ENCODE measurements around the gene SRMS.
"Not testable (repeated sequence)": the region's sequence is repeated elsewhere in the genome, so short reads cannot be mapped to it uniquely, and the experiment has no call there.

Gene SRMS

GRCh38 chr20:63578224-63579016 is 30.9 kb upstream of the SRMS start:
- DNase-seq = no peak

DNA sequence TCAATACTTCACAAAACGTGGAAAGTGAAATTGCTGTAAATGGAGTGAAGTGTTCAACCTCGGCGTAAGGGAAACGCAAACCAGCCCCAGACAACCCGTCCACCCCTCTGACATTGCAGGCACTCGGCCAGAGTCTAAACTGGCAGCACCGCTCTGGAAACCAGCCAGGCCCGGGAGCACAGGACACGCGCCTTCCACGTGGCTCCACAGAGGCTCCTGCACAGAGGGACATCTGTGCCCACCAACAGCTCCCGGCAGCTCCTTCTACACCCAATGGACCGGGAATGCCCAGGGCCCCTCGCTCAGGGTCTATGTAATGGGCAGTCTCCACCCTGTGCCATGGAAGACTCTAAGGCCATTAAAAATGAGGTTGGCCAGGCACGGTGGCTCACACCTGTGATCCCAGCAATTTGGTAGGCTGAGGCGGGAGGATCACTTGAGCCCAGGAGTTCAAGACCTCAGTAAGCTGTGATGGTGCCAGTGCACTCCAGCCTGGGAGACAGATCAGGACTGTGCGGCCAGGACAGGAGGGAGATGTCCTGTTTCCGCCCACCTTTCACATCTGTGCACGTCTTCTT is 29.9 kb upstream of the SRMS start:
- no peak for DNase-seq

DNA sequence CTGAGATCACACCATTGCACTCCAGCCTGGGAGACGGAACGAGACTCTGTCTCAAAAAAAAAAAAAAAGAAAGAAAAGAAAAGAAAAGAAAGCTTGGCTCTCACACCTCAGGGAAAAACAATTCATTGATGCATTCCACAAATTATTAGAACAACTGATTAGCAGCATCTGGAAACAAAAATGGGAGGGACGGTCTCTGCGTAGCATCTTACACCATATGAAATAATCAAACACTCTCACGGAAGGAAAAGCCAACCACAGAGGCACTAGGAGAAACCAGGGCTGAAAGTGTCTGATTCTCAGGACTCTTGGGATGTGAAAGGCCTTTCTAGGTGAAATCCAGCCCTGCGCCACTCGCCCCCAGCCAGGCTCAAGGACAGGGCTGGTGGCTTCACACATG is 28.8 kb upstream of the SRMS start:
- no peak for DNase-seq

DNA sequence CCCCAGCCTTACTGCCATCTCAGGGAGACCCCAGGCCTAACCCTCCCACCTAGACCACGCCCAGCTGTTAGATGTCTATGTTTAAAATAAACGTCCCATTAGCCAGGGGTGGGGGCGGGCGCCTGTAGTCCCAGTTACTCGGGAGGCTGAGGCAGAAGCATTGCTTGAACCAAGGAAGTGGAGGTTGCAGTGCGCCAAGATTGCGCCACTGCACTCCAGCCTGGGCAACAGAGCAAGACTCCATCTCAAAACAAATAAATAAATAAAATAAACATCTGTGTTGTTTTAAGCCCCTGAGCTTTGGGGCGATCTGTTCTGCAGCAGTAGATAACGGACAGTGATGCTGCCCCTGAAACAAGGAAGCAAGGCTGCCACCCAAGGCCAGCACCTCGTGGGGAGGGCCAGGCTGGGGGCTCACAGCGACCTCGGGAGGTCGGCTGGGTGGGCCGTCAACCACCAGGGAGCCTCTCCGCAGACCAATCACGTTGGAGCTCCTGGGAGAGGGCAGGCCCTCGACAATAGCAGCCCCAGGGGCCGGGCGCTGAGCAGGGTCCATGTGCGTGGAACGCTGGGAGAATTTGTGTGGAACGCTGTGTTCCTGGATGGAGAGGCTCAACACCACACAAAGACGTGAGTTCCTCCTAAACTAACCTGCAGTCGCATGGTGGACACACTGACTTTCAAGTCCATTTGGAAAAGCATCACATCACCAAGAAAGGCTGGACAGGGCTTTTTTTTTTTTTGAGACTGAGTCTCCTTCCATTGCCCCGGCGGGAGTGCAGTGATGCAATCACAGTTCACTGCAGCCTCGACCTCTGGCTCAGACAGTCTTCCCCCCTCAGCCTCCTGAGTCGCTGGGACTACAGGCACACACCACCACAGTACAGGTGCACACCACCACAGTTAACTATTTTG is 27.5 kb upstream of the SRMS start:
- DNase-seq = no peak

DNA sequence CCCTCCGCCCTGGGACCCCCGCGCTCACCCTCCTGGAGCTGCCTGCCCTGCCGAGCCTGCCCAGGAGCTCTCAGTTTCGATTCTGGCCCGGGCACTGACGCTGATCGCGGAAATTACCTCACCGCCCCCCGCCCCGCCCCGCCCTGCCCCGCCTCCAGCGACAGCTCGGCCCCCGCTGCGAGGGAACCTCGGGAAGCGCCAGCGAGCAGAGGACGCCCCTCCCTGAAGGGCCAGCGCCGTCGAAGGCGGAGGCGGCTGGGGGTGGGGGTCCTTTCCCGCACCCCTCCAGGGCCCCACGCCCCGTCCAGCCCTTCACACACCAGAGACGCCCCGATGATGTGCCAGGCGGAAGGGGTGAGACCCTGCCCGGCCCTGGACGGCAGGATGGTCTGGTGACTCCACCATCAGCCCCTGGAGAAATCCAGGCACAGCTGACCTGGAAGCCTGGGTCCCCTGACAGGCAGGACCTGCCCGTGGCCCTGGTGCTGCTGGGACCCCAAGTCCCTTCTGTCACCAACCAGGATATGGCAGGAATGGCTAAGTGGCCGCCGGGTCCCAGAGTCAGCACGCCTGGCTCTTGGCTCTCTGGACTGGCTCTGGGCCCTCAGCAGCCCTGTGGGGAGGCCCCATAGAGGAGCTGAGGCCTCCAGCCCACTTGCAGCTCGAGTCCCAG is 26.7 kb upstream of the SRMS start, which contains the start of gene HELZ2:
Gene HELZ2 (minus strand): TSS at position 84 of the 673 bp plus-strand sequence. CDS start 1,854 bp downstream, outside the sequence.
- no peak for DNase-seq

DNA sequence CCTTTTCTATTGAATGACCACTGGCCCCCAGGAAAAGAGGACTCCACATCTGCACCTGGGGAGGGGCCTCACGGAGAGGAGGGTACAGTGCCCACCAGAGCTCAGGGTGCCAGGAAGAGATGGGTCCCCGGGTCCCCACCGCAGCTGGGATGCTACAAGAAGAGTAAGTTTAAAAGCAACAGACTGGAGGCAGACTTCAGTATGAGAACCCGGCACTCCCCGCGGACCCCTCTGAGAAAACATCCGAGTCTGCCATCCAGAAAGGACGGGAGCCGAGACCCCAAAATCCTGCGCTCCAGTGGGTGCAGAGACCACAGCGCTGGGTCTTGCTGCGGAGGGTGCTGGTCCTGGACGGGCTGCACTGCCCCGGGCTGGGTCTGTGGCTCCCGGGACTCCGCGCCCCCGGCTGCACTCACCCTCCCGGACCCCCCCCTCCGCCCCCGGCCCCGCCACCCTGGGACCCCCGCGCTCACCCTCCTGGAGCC is 26.1 kb upstream of the SRMS start:
- DNase-seq = no peak

DNA sequence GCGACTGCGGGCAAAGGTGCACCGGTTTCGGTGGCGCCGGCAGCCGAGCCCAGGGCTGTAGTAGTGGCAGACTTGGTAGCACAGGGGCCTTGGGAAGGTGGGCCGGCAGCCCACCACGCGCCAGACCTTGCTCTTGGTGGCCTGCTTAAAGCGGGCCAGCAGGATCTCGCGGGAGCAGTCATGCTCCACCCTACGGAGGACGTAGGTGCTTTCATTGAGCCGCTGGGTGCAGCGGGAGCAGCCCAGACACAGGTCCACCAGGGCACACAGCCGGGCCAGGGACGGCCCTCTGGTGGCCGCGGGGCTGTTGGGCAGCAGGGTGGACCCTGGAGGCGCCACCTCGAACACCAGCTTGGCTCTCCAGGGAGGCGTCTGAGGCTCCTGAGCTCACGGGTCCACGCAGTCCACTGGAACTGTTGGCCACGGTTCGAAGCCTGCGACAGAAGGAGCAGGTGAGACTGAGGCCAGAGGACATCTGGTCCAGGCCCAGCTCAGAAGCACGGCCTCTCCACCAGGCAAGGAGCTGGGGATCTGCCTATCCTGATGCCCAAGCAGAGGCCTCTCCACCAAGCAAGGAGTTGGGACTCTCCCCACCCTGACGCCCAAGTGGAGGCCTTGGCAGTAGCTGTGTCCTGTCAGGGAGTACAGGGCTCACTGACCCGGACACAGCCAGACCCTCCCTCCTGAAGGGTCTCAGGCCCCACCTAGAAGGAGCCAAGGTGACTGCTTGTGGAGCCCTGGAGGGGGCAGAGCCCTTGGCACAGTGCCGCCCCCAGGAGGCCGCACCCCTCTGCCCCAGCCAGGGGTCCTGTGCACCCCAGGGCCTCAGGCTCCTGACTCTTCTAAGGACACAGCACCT is 25.5 kb upstream of the SRMS start:
- DNase-seq = no peak

- DNase-seq = no peak
These were observed 24.7 kb upstream of the SRMS start for GRCh38 chr20:63572071-63572787.

DNA sequence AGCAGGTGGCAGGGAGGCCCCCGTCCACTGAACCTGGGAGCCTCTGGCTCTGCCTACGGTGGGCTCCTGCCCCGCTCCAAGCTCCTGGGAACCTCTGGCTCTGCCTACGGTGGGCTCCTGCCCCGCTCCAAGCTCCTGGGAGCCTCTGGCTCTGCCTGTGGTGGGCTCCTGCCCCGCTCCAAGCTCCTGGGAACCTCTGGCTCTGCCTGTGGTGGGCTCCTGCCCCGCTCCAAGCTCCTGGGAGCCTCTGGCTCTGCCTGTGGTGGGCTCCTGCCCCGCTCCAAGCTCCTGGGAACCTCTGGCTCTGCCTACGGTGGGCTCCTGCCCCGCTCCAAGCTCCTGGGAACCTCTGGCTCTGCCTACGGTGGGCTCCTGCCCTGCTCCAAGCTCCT is 23.5 kb upstream of the SRMS start:
- not testable (repeated sequence) for DNase-seq

- no peak for DNase-seq
These were observed 22.9 kb upstream of the SRMS start for GRCh38 chr20:63570281-63571086.

DNA sequence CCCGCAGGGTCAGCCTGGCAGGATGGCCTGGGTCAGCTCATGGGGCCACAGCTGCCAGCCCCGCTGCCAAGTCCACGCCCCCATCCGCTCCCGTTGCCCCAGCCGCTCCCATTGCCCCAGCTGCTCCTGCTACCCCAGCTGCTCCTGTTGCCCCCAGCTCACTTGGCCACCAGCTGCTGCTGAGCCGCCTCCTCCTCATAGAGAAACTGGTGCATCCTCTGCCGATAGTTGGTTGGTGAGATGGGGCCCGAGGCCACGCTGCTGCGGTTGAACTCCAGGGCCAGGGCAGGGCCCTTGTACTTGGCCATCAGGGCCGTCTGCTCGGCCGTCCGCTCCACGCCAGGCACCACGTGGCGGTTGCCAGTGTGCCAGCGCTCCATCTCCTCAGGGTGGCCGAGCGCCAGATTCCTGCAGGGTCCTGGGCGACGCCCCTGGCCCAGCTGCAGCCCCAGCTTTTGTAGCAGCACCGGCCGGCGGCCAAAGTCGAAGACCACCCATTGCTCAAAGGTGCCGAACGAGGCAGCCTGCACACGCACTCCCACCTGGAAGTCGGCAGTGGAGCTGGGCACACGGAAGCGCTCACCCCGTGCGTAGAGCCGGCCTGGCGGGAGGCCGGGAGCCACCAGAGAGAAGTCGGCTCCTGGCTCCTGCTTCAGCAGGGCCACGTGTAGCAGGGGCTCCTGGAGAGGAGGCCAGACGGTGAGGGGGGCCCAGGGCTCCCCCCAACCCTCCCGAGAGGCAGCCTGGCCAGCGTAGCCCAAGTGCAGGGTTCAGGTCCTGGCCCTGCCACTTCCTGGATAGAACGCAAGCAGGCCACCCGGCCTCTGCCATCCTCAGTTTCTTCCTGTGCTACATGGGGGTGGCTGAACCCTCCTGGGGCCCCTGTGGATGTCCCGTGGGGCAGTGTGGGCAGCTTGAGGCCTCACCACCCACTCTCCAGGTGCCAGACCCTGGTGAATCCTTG is 21.7 kb upstream of the SRMS start:
- DNase-seq = no peak

DNA sequence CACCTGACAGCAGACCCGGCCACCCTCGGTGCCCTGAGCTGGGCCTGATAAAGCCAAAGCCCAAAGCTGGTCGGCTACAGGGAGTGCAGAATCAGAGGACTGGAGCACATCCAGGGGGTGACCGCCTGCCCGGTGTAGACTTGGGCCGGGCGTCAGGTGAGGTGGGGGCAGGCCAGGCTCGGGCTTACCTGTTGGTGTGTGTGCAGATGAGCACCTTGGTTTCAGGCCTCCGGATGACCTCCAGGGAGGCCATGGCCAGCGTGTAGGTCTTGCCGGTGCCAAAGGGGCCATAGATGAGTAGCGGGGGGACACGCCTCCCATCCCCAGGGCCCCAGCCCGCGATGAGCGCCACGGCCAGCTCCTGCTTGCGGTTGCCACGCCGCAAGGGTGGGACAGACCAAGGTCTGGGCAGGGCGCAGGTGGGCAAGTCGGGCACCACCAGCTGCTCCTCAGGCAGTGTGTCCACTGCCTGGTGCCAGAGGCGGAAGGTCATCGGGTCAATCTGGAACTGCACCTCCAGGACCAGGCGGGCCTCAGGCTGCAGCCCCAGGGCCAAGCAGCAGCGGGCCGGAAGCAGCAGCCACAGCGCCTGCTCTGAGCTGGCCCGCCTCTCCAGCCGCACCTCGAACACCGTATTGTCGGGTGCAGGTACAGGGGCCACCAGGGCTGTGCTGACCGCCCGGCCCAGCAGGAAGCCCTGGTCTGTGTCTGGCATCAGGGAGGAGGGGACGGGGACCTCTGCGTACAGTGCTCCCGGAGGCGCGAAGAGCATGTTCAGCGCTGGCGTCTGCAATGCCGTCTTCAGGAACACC is 20.8 kb upstream of the SRMS start:
- DNase-seq = no peak

DNA sequence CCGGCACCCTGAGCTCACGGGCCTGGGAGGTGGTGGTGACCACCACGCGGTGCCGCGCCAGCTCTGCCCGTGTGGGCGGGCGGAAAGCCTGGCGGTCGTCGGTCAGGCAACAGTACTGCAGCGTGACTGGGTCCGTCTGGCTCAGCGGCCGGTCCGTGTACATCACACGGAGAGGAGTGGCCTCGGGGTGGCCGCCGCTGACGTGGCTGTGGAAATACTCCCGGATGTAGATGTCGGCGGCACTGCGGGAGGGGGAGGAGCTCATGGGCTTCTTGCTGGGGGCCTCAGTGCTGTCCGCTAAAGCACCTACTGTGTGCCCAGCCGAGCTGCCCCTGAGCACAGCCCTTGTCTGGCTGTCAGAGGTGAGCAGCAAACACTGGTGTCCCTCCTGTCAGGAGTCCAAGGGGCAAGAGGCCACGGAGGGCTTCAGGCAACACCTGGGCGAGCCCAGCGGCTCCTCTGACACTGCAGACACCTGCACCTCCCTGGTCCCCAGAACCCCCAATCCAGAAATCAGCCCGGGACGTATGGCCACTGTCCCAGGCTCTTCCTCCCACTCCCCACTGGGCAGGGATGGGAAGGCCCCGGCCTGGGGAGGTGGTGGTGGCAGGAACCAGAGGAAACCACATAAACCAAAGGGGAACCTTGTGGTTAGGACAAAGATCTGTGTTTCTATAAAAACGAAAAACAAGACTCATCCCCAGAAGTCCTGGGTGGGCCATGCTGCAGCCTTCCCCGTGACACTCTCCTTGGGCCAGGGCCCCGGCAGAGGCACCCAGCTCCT is 20.0 kb upstream of the SRMS start:
- DNase-seq = peak; percentile 76

DNA sequence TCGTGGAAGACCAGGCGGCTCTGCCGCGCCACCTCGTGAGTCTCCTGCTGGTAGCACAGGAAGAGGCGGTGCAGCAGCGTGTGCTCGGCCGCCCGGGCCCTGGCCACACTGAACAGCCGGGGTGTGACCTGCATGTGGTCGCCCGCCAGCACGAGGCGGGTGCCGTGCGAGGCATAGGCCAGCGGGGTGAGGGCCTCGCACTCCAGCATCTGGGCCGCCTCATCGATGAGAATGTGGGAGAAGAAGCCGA is 19.5 kb upstream of the SRMS start:
- peak; percentile 62 for DNase-seq

GRCh38 chr20:63566395-63567135 is 19.0 kb upstream of the SRMS start:
- DNase-seq = no peak

DNA sequence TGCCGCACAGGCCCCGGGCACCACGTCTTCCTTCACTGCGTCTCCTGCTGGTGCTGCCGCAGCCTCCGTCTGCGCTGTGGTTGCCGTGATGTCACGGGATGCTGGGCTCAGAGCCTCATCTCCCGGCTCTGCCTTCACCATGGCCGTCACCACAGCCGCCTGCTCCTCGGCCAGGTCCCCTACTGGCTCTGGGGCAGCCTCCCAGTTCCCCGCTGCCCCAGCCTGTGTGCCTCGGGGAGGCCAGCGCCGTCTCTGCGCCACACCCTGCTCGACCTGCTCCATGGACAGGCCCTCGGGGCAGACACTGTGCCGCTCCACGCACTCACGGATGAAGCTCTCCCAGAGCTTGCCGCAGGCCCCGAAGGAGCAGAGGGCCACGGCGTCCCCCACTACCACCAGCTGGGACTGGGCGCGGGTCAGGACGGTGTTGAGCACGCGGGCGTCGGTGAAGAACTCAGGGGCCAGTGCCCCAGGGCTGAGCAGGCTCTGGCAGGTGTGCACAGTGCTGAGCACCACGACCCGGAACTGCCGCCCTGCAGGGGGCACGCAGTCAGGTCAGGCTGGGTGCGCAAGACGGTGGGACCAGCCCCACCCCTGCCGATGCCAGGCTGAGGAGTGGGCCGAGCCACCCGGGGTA is 18.3 kb upstream of the SRMS start:
- DNase-seq = no peak

All from GF-D8 (cell line).